ENCODE measurements around the gene FADS1. TPM values are rescaled to one million over a fixed set of nuclear protein-coding genes. Genes with fewer than 3 reads are reported as not detected.

The FADS1 gene
- total and polyA plus RNA-seq, 2 of the 13 experiments (the other 11 are each of a cell fraction or from before 2014, with no cell fraction given) = 91.8 to 108 TPM

DNA sequence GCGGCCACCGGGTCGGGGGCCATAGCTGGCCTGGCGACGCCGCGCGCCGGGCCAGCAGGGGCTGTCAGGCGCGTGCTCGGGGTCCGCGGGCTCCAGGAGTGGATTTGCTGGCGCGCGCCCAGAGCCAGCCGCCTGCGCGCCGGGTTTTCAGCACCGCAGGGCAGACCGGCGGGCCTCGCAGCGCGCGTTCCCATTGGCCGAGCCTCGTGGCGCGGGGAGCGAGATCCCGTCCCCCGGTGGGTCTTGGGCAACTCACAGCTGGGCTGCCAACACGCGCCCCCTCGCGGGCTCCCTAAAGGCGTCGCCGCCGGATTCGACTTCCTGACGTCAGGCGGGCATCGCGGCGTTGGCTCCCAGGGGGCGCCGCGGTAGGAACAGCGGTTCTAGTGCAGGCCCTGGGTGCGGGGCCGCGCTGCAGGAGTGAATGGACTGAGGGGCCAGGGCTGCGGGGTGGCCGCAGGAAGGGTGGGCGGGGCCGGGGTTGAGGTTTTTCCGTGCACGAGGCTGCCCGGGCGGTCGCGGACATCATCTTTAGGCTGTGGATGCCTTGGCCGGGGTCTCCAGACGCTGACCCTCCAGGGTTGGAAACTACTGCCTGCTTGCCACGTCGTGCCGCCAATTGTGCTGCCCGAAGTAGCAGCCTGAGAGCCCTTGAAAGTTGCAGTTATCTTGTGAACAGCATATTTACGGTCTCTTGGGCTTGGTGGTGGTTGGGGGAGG is at the start of gene FADS1 (continued):
- TF ChIP-seq ZNF512B (CRISPR knock-in tag; IDR thresholded peaks at IDR 0.05; ENCODE audit: borderline replicate concordance) (no peak), TAF1 (CRISPR knock-in tag; IDR thresholded peaks at IDR 0.05) (peak; percentile 55), ZNF33B (CRISPR knock-in tag; IDR thresholded peaks at IDR 0.05) (0 out of 2 replicates have a peak, but pooled peaks have one; percentile 67), ZNF75D (CRISPR knock-in tag; IDR thresholded peaks at IDR 0.05; ENCODE audit: borderline replicate concordance) (no peak), ZNF124 (CRISPR knock-in tag; IDR thresholded peaks at IDR 0.05) (peak; percentile 60; the same call in 1 of the 2 replicates), DR1 (CRISPR knock-in tag; IDR thresholded peaks at IDR 0.05) (peak; percentile 79), RAD21 (CRISPR knock-in tag; IDR thresholded peaks at IDR 0.05) (peak; percentile 74; the same call in 1 of the 2 replicates), KAT2B (IDR thresholded peaks at IDR 0.05; ENCODE audit: borderline replicate concordance, low read depth, low read length) (no peak), ZC3H4 (CRISPR knock-in tag; IDR thresholded peaks at IDR 0.05; ENCODE audit: borderline replicate concordance) (no peak)
- TF ChIP-seq, protein P1, sequence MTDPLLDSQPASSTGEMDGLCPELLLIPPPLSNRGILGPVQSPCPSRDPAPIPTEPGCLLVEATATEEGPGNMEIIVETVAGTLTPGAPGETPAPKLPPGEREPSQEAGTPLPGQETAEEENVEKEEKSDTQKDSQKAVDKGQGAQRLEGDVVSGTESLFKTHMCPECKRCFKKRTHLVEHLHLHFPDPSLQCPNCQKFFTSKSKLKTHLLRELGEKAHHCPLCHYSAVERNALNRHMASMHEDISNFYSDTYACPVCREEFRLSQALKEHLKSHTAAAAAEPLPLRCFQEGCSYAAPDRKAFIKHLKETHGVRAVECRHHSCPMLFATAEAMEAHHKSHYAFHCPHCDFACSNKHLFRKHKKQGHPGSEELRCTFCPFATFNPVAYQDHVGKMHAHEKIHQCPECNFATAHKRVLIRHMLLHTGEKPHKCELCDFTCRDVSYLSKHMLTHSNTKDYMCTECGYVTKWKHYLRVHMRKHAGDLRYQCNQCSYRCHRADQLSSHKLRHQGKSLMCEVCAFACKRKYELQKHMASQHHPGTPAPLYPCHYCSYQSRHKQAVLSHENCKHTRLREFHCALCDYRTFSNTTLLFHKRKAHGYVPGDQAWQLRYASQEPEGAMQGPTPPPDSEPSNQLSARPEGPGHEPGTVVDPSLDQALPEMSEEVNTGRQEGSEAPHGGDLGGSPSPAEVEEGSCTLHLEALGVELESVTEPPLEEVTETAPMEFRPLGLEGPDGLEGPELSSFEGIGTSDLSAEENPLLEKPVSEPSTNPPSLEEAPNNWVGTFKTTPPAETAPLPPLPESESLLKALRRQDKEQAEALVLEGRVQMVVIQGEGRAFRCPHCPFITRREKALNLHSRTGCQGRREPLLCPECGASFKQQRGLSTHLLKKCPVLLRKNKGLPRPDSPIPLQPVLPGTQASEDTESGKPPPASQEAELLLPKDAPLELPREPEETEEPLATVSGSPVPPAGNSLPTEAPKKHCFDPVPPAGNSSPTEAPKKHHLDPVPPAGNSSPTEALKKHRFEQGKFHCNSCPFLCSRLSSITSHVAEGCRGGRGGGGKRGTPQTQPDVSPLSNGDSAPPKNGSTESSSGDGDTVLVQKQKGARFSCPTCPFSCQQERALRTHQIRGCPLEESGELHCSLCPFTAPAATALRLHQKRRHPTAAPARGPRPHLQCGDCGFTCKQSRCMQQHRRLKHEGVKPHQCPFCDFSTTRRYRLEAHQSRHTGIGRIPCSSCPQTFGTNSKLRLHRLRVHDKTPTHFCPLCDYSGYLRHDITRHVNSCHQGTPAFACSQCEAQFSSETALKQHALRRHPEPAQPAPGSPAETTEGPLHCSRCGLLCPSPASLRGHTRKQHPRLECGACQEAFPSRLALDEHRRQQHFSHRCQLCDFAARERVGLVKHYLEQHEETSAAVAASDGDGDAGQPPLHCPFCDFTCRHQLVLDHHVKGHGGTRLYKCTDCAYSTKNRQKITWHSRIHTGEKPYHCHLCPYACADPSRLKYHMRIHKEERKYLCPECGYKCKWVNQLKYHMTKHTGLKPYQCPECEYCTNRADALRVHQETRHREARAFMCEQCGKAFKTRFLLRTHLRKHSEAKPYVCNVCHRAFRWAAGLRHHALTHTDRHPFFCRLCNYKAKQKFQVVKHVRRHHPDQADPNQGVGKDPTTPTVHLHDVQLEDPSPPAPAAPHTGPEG (CRISPR knock-in tag; IDR thresholded peaks at IDR 0.05) = peak; percentile 31; the same call in 1 of the 2 replicates
- TF ChIP-seq, protein P2, sequence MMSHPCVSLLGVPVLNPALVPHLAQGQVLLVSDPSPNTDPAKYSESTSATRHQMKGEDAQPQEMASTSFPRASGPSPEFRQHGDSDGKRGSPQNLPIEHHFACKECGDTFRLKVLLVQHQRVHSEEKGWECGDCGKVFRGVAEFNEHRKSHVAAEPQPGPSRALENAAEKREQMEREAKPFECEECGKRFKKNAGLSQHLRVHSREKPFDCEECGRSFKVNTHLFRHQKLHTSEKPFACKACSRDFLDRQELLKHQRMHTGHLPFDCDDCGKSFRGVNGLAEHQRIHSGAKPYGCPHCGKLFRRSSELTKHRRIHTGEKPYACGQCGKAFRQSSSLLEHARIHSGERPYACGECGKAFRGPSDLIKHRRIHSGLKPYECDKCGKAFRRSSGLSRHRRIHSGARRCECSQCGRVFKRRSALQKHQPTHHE (CRISPR knock-in tag; IDR thresholded peaks at IDR 0.05; ENCODE audit: borderline replicate concordance) = peak; percentile 94; the same call in 1 of the 2 replicates

All from HepG2 (cell line).